HG02938 (cell line): Measurements from ENCODE around the gene DBI.
"Not testable (repeated sequence)": the region's sequence is repeated elsewhere in the genome, so short reads cannot be mapped to it uniquely, and the experiment has no call there.

Experiments used
- ATAC-seq: cut with Tn5 transposase; IDR thresholded peaks from one replicate; pipeline ENCODE4 v1.9.1; 2021; ENCODE audit warnings: mild to moderate bottlenecking, moderate library complexity; ENCODE audit not compliant: unreplicated experiment

The DBI gene

GRCh38 chr2:119393971-119394748, 27.4 kb downstream of the DBI start:
- ATAC-seq, result no peak

- no peak for ATAC-seq
Observed at GRCh38 chr2:119397196-119397595, 30.4 kb downstream of the DBI start.

GRCh38 chr2:119402106-119402505, 35.3 kb downstream of the DBI start:
- ATAC-seq, result no peak

GRCh38 chr2:119402645-119403560, 36.1 kb downstream of the DBI start:
- ATAC-seq, result no peak

- ATAC-seq, result not testable (repeated sequence)
Observed at GRCh38 chr2:119403618-119404017, 36.8 kb downstream of the DBI start.

- no peak for ATAC-seq
Observed at GRCh38 chr2:119405151-119405550, 38.4 kb downstream of the DBI start.

GRCh38 chr2:119407430-119408220, 40.8 kb downstream of the DBI start:
- no peak for ATAC-seq

GRCh38 chr2:119408221-119408619, 41.4 kb downstream of the DBI start:
- ATAC-seq, result no peak

- ATAC-seq, result no peak
Observed at GRCh38 chr2:119409506-119409905, 42.7 kb downstream of the DBI start.

- ATAC-seq, result no peak
Observed at GRCh38 chr2:119414894-119415293, 48.1 kb downstream of the DBI start.

GRCh38 chr2:119415630-119416029, 48.9 kb downstream of the DBI start:
- ATAC-seq, result no peak

GRCh38 chr2:119416299-119416923, 49.6 kb downstream of the DBI start:
- ATAC-seq, result no peak

GRCh38 chr2:119417908-119418307, 51.1 kb downstream of the DBI start:
- ATAC-seq, result no peak

GRCh38 chr2:119419065-119419464, 52.3 kb downstream of the DBI start:
- ATAC-seq, result no peak

GRCh38 chr2:119419803-119420508, 53.2 kb downstream of the DBI start:
- ATAC-seq, result no peak

- ATAC-seq, result no peak
Observed at GRCh38 chr2:119421304-119421703, 54.5 kb downstream of the DBI start.

GRCh38 chr2:119421741-119422140, 55.0 kb downstream of the DBI start:
- ATAC-seq, result no peak
